K562 (cell line): ENCODE data around the gene RFESD. TPM values are rescaled to one million over a fixed set of nuclear protein-coding genes. Genes with fewer than 3 reads are reported as not detected.

Source experiments
- CBFA2T2 ChIP-seq: fragments of 450-650 bp; conservative IDR thresholded peaks from 2 replicates; pipeline ENCODE4 v1.6.1; 2017; ENCODE audit warnings: mild to moderate bottlenecking
- CBX5 ChIP-seq: IDR thresholded peaks from 2 replicates; pipeline ENCODE4 v1.6.1; 2014; ENCODE audit warnings: low read depth, borderline replicate concordance
- DDX20 ChIP-seq: fragments of 450-650 bp; IDR thresholded peaks from 2 replicates; pipeline ENCODE4 v1.6.1; 2016; ENCODE audit warnings: missing genetic modification characterization, low read depth, mild to moderate bottlenecking, missing compliant biosample characterization, moderate library complexity
- FOXA3 ChIP-seq, 2 experiments: fragments of 450-650 bp in 1 of 2; sonication (generic) in 1 of 2; formaldehyde crosslinking; IDR thresholded peaks in 1 of 2; conservative IDR thresholded peaks in 1 of 2; 2 replicates each; pipeline versions ENCODE4 v1.4.0 to v1.8.0; 2020 to 2022; ENCODE audit warnings: mild to moderate bottlenecking in 2 of 2, missing genetic modification reagents in 1 of 2
- ILK ChIP-seq: fragments of 450-650 bp; IDR thresholded peaks from 2 replicates; pipeline ENCODE4 v1.6.1; 2016; ENCODE audit warnings: missing genetic modification characterization, low read depth, mild to moderate bottlenecking, missing compliant biosample characterization, moderate library complexity, borderline replicate concordance
- KDM2B ChIP-seq: fragments of 250-450 bp; sonication (Bioruptor Pico); IDR thresholded peaks from 2 replicates; pipeline ENCODE4 v1.8.0; 2021; ENCODE audit warnings: mild to moderate bottlenecking, moderate library complexity
- PRPF4 ChIP-seq: fragments of 200-400 bp; formaldehyde crosslinking; IDR thresholded peaks from one replicate; pipeline ENCODE4 v1.6.1; 2017; ENCODE audit warnings: low read length, low read depth, mild to moderate bottlenecking; ENCODE audit not compliant: insufficient read depth, poor library complexity, severe bottlenecking
- RBM25 ChIP-seq: fragments of 200-400 bp; formaldehyde crosslinking; IDR thresholded peaks from 2 replicates; pipeline ENCODE4 v1.6.1; 2018; ENCODE audit warnings: low read length, low read depth, moderate library complexity; ENCODE audit not compliant: severe bottlenecking
- SIX5 ChIP-seq, 2 experiments: IDR thresholded peaks; 2 replicates each; pipeline ENCODE4 v1.6.1; 2011; ENCODE audit warnings: low read length in 2 of 2, borderline replicate concordance in 1 of 2, low read depth in 1 of 2, mild to moderate bottlenecking in 1 of 2, moderate library complexity in 1 of 2; ENCODE audit not compliant: insufficient read depth in 1 of 2
- SMARCA5 ChIP-seq: fragments of 450-650 bp; IDR thresholded peaks from 2 replicates; pipeline ENCODE4 v1.6.1; 2016
- TCF7 ChIP-seq: sonication (generic); IDR thresholded peaks from 2 replicates; pipeline ENCODE4 v1.6.1; 2016; ENCODE audit warnings: antibody characterized with exemption, borderline replicate concordance
- XRCC3 ChIP-seq: fragments of 450-650 bp; IDR thresholded peaks from 2 replicates; pipeline ENCODE4 v1.6.1; 2017; ENCODE audit warnings: mild to moderate bottlenecking, moderate library complexity
- ZNF696 ChIP-seq: fragments of 250-450 bp; sonication (Bioruptor Pico); conservative IDR thresholded peaks from 2 replicates; pipeline ENCODE4 v1.4.0; 2020; ENCODE audit warnings: mild to moderate bottlenecking, moderate library complexity
- ZNF764 ChIP-seq: fragments of 250-450 bp; sonication (Bioruptor Pico); IDR thresholded peaks from 2 replicates; pipeline ENCODE4 v1.4.0; 2020; ENCODE audit warnings: low read depth, mild to moderate bottlenecking, moderate library complexity
- polyA plus RNA-seq, 8 experiments: library from polyadenylated mRNA; depleted of rRNA in 4 of 8; stranded (reverse) in 5 of 8; unstranded in 3 of 8; fragments of >200 nt; fragmentation: Nextera tagmentation in 2 of 8; fragmentation: Illumina TruSeq in 1 of 8; extraction: Ambion mirVana in 2 of 8; extraction: Trizol in 1 of 8; gene quantifications; 2 replicates each; pipeline versions ENCODE4 v1.2.1 to v1.2.3, GENCODE V29; 2011 to 2014; ENCODE audit warnings: inconsistent platforms in 1 of 8, missing spikeins in 1 of 8
- total RNA-seq, 7 experiments: library from RNA; depleted of rRNA in 6 of 7; stranded (reverse); fragments of >200 nt in 6 of 7; fragmentation: Illumina TruSeq in 2 of 7; extraction: Trizol in 2 of 7; gene quantifications; 2 replicates each; pipeline versions ENCODE4 v1.2.1 to v1.2.3, GENCODE V29; 2011 to 2021; ENCODE audit warnings: low replicate concordance in 1 of 7
- TF ChIP-seq, protein P1 (sequence below): fragments of 250-450 bp; sonication (Bioruptor Pico); IDR thresholded peaks from 2 replicates; pipeline ENCODE4 v1.4.0; 2020
- TF ChIP-seq, protein P2 (sequence below), 2 experiments: IDR thresholded peaks; 2 replicates each; pipeline ENCODE4 v1.6.1; 2011; ENCODE audit warnings: borderline replicate concordance in 1 of 2, control low read depth in 1 of 2, low read depth in 1 of 2, low read length in 1 of 2, mild to moderate bottlenecking in 1 of 2, mixed read lengths in 1 of 2, moderate library complexity in 1 of 2; ENCODE audit not compliant: insufficient read depth in 1 of 2, insufficient read length in 1 of 2, poor library complexity in 1 of 2, severe bottlenecking in 1 of 2; ENCODE audit errors: extremely low read depth in 1 of 2
- TF ChIP-seq, protein P3 (sequence below): sonication (generic); formaldehyde crosslinking; IDR thresholded peaks from 2 replicates; pipeline ENCODE4 v1.8.0; 2022; ENCODE audit warnings: mild to moderate bottlenecking, missing genetic modification reagents
- TF ChIP-seq, protein P4 (sequence below): fragments of 250-450 bp; sonication (Bioruptor Pico); IDR thresholded peaks from 2 replicates; pipeline ENCODE4 v1.8.0; 2021; ENCODE audit warnings: mild to moderate bottlenecking, moderate library complexity
- TF ChIP-seq, protein P5 (sequence below): fragments of 250-450 bp; sonication (Bioruptor Pico); IDR thresholded peaks from 2 replicates; pipeline ENCODE4 v1.5.0; 2021

The RFESD gene
- total and polyA plus RNA-seq, 9 of the 15 experiments (the other 6 are each of a cell fraction or from before 2014, with no cell fraction given), result 62.3 to 600 (median 140) TPM

DNA sequence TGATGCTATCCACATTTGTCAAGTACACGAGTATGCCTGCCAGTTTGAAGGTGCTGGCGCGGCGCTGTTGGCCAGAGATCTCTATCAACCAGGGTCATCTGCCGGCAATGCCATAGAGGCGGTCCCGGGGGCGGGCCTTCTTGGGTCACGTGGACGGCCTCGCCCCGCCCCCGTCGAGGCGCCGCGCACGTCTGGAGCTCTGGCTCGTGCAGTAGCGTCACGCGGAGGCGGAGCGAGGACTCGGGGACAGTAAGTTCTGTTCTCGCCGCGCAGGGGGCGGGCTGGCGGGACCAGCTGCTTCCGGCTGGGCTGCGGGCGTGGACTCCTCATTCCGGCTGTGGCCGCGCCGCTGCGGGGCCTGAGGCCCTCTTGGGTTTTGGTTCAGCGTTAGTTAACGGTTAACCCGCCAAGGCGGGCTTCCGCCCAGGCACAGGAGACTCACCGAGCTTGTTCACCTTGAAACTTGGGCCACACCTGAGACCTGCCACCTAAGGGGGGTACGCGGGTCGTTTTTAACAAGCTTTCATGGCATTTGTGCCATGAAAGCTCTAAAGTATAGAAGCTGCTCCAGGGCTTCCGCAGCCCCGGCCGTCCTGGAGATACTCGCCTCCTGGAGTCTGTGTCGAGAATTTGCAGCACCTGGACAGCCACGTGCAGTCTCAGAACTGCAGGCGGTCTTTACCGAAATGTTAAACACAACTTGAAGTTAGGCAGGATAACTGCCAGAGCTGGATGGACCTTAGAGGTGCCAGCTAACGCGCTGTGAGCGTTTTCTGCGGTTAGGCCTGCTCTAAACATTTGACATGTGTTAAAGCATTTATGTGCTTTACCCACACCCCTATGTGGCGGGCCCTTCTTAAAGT is at the start of gene RFESD (continued):
- TF ChIP-seq KDM2B (CRISPR knock-in tag) (no peak), ZNF696 (CRISPR knock-in tag) (no peak), DDX20 (no peak), ILK (no peak), RBM25 (peak; percentile 35), CBFA2T2 (peak; percentile 79), ZNF764 (no peak), CBX5 (no peak), FOXA3 (CRISPR knock-in tag; conservative IDR thresholded peaks at IDR 0.05 in 1 of 2, IDR thresholded peaks at IDR 0.05 in 1 of 2) (no peak), XRCC3 (no peak), PRPF4 (no peak), TCF7 (no peak; the same call in 1 of the 2 replicates), SIX5 (IDR thresholded peaks at IDR 0.05; ENCODE audit: borderline replicate concordance in 1 of 2, insufficient read depth in 1 of 2, low read depth in 1 of 2, low read length in 2 of 2) (no peak), SMARCA5 (no peak)
- TF ChIP-seq, protein P1, sequence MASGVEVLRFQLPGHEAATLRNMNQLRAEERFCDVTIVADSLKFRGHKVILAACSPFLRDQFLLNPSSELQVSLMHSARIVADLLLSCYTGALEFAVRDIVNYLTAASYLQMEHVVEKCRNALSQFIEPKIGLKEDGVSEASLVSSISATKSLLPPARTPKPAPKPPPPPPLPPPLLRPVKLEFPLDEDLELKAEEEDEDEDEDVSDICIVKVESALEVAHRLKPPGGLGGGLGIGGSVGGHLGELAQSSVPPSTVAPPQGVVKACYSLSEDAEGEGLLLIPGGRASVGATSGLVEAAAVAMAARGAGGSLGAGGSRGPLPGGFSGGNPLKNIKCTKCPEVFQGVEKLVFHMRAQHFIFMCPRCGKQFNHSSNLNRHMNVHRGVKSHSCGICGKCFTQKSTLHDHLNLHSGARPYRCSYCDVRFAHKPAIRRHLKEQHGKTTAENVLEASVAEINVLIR (CRISPR knock-in tag), result peak; percentile 67
- TF ChIP-seq, protein P2, sequence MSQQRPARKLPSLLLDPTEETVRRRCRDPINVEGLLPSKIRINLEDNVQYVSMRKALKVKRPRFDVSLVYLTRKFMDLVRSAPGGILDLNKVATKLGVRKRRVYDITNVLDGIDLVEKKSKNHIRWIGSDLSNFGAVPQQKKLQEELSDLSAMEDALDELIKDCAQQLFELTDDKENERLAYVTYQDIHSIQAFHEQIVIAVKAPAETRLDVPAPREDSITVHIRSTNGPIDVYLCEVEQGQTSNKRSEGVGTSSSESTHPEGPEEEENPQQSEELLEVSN (IDR thresholded peaks at IDR 0.05; ENCODE audit: borderline replicate concordance in 1 of 2, extremely low read depth in 1 of 2, insufficient read depth in 1 of 2, insufficient read length in 1 of 2, low read depth in 1 of 2, low read length in 1 of 2, poor library complexity in 1 of 2, severe bottlenecking in 1 of 2), result peak; percentile 71 to 84
- TF ChIP-seq, protein P3, sequence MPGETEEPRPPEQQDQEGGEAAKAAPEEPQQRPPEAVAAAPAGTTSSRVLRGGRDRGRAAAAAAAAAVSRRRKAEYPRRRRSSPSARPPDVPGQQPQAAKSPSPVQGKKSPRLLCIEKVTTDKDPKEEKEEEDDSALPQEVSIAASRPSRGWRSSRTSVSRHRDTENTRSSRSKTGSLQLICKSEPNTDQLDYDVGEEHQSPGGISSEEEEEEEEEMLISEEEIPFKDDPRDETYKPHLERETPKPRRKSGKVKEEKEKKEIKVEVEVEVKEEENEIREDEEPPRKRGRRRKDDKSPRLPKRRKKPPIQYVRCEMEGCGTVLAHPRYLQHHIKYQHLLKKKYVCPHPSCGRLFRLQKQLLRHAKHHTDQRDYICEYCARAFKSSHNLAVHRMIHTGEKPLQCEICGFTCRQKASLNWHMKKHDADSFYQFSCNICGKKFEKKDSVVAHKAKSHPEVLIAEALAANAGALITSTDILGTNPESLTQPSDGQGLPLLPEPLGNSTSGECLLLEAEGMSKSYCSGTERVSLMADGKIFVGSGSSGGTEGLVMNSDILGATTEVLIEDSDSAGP (CRISPR knock-in tag), result no peak
- TF ChIP-seq, protein P4, sequence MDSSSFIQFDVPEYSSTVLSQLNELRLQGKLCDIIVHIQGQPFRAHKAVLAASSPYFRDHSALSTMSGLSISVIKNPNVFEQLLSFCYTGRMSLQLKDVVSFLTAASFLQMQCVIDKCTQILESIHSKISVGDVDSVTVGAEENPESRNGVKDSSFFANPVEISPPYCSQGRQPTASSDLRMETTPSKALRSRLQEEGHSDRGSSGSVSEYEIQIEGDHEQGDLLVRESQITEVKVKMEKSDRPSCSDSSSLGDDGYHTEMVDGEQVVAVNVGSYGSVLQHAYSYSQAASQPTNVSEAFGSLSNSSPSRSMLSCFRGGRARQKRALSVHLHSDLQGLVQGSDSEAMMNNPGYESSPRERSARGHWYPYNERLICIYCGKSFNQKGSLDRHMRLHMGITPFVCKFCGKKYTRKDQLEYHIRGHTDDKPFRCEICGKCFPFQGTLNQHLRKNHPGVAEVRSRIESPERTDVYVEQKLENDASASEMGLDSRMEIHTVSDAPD (CRISPR knock-in tag), result no peak
- TF ChIP-seq, protein P5, sequence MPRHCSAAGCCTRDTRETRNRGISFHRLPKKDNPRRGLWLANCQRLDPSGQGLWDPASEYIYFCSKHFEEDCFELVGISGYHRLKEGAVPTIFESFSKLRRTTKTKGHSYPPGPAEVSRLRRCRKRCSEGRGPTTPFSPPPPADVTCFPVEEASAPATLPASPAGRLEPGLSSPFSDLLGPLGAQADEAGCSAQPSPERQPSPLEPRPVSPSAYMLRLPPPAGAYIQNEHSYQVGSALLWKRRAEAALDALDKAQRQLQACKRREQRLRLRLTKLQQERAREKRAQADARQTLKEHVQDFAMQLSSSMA (CRISPR knock-in tag), result no peak
